Kidney (tissue), 14 donors: ENCODE data around the gene PRPF40A. TPM values are rescaled to one million over a fixed set of nuclear protein-coding genes. Genes with fewer than 3 reads are reported as not detected.

Source experiments
- DNase-seq, 5 donors: peaks; one replicate each; pipeline ENCODE4 v3.0.0-alpha.2; 2013 to 2020
- FAIRE-seq: peaks from 2 replicates; lab custom pipeline; 2012; peaks lifted over from hg19 to GRCh38; lab: Jason Lieb, UNC
- H3K27ac ChIP-seq, 2 donors: one replicate each; pipeline ENCODE4 v1.7.0; 2013; ENCODE audit warnings: low read depth in 2 of 2, low read length in 2 of 2, inconsistent platforms in 1 of 2
- H3K27me3 ChIP-seq: one replicate; pipeline ENCODE4 v1.7.1; 2013; ENCODE audit warnings: low read length, inconsistent platforms; ENCODE audit not compliant: control insufficient read depth, insufficient read depth
- H3K36me3 ChIP-seq, 3 donors: one replicate each; pipeline versions ENCODE4 v1.7.0 to v1.7.1; 2013; ENCODE audit warnings: low read length in 3 of 3, control low read depth in 1 of 3, inconsistent platforms in 1 of 3; ENCODE audit not compliant: insufficient read depth in 3 of 3, control insufficient read depth in 2 of 3
- H3K4me1 ChIP-seq, 3 donors: one replicate each; pipeline versions ENCODE4 v1.7.0 to v1.7.1; 2013; ENCODE audit warnings: low read length in 3 of 3, inconsistent platforms in 1 of 3, low read depth in 1 of 3; ENCODE audit not compliant: control insufficient read depth in 2 of 3, insufficient read depth in 2 of 3
- H3K4me3 ChIP-seq, 3 donors: one replicate each; pipeline versions ENCODE4 v1.7.0 to v1.8.1; 2013; ENCODE audit warnings: low read length in 3 of 3, control low read depth in 1 of 3, inconsistent platforms in 1 of 3
- H3K9ac ChIP-seq, 3 donors: one replicate each; pipeline versions ENCODE4 v1.7.0 to v1.7.1; 2013; ENCODE audit warnings: low read length in 3 of 3, control low read depth in 1 of 3, inconsistent platforms in 1 of 3
- H3K9me3 ChIP-seq, 3 donors: one replicate each; pipeline versions ENCODE4 v1.7.0 to v1.7.1; 2013; ENCODE audit warnings: low read length in 3 of 3, control low read depth in 1 of 3, inconsistent platforms in 1 of 3; ENCODE audit not compliant: control insufficient read depth in 2 of 3, insufficient read depth in 1 of 3
- CTCF ChIP-seq: IDR thresholded peaks from 3 replicates; pipeline ENCODE4 v1.5.1; 2012; ENCODE audit warnings: mild to moderate bottlenecking, moderate library complexity, borderline replicate concordance; ENCODE audit not compliant: insufficient read depth; ENCODE audit errors: extremely low read depth
- intact Hi-C: fragments of 100-400 bp; cut with DNase I; formaldehyde crosslinking; loops from one replicate; pipeline ENCODE4 v1.11.1; 2022
- polyA plus RNA-seq: library from polyadenylated mRNA; stranded (reverse); fragments of 350-450 nt; fragmentation: Illumina TruSeq; extraction: RNeasy Lipid Tissue Mini Kit (QIAGEN cat#74804); gene quantifications from one replicate; pipeline ENCODE4 v1.2.3, GENCODE V29; 2014; ENCODE audit warnings: low read depth, low replicate concordance; ENCODE audit not compliant: insufficient read depth
- total RNA-seq: library from RNA; stranded (reverse); fragmentation: NEBNext Ultra II Directional; extraction: Animal tissue kit (Norgen Biotek cat#: 25700); gene quantifications from one replicate; pipeline ENCODE4 v1.2.1, GENCODE V29; 2021
- donor health status: control.
- donor health status: control.
- donor health status: control.
- donor health status: control.
- donor health status: control.
- donor health status: DM: yes; HTN: yes; CAD: no.
- donor health status: Normal renal cell carcinoma (clear cell type).

PRPF40A gene
- total and polyA plus RNA-seq, 2 donors from 2014 or later = 20.2 to 82.7 TPM

DNA sequence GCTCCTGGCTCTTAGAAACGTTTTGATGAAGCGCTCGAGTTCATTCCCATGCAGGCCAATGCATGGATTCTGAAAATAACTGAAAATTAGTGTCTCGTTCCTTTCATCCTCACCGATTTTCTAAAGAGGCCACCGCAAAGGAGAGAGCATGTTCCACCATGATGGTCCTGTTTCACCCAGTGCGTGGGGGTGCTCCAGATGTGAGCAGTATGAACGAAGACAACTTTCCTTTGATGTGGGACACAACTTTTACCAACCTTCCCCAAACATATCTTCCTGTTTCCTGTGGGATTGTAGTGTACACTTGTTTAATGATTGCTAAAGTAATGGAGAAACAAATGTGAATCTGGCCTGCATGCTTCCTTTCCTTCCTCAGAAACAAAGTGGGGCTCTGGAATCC is 114.5 kb downstream of the PRPF40A start:
- H3K27ac ChIP-seq = no peak overlapping the region
- TF ChIP-seq CTCF = no peak
- H3K4me1 ChIP-seq = no peaks in the 10 kb centered on the region
- no peaks in the 10 kb centered on the region for H3K36me3 ChIP-seq
- intact Hi-C loops = no loop called here
- DNase-seq (no peak), FAIRE-seq (no peak)
- no peaks in the 10 kb centered on the region for H3K9me3 ChIP-seq
- H3K4me3 ChIP-seq = no peak overlapping the region
- no peak overlapping the region for H3K9ac ChIP-seq
- H3K27me3 ChIP-seq = no peaks in the 10 kb centered on the region

Other genes with a start within 250 kb of the PRPF40A start
- gene ARL6IP6, start 1.2 kb upstream of the PRPF40A start, total RNA-seq = 15.5 TPM
- gene ARL6IP6, start 1.2 kb upstream of the PRPF40A start, polyA plus RNA-seq = 9.3 TPM